GM19099 (cell line): Measurements from ENCODE around the gene NDRG2.

Experiments
- POLR2A ChIP-seq: IDR thresholded peaks from 3 replicates; pipeline ENCODE4 v1.6.1; 2011; ENCODE audit warnings: low read depth; ENCODE audit not compliant: insufficient read length; ENCODE audit errors: extremely low read depth

NDRG2 gene

GRCh38 chr14:21024585-21025370 lies at the start of gene NDRG2:
NDRG2 (minus strand) TSS chr14:21025061; CDS start chr14:21023315, 1,746 bp downstream.
- TF ChIP-seq POLR2A, result no peak

DNA sequence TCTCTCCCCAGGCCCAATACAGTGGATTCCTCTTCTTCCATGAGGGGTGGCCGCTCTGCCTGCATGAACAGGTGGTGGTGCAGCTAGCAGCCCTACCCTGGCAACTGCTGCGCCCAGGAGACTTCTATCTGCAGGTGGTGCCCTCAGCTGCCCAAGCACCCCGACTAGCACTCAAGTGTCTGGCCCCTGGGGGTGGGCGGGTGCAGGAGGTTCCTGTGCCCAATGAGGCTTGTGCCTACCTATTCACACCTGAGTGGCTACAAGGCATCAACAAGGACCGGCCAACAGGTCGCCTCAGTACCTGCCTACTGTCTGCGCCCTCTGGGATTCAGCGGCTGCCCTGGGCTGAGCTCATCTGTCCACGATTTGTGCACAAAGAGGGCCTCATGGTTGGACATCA lies 49.1 kb upstream of the NDRG2 start:
- no peak for TF ChIP-seq POLR2A

DNA sequence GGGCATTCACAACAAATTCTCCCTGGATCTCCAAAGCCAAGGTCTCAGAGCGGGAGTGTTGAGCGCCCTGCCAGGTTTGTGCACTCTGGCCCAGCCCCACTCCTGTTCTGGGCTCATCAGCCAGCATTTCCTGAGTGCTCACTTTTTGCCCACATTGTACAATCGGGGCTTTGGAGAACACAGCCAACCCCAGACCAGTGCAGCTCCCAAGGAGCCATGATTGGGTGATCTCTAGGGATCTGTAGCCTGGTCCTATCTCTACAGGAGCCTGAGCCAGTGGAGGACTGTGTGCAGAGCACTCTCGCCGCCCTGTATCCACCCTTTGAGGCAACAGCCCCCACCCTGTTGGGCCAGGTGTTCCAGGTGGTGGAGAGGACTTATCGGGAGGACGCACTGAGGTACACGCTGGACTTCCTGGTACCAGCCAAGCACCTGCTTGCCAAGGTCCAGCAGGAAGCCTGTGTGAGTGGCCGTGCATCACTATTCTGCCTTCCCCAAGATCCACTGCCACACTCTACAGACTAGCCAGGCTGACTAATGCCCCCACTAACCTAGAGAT lies 48.0 kb upstream of the NDRG2 start:
- TF ChIP-seq POLR2A, result no peak

DNA sequence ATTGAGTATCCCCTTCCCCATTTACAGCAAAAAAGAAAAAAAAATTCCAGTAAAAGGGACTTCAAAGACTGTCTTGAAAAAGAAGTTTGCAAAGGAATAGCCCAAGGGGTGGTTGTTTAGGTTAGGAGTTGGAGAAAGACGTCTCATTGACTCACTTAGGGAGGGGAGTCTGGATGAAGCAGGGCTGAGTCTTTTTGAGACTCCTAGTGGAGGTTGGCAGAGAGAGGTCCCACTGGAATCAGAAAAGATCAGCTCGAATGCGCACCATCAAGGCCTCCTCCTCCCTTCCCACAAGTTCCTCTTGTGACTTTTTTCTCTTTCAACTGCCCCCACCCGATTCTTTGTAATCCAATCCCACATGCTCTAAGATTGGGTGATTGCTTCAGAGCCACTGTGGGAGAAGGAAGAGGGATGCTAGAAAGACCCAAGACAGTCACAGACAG lies 47.2 kb upstream of the NDRG2 start:
- TF ChIP-seq POLR2A, result no peak

DNA sequence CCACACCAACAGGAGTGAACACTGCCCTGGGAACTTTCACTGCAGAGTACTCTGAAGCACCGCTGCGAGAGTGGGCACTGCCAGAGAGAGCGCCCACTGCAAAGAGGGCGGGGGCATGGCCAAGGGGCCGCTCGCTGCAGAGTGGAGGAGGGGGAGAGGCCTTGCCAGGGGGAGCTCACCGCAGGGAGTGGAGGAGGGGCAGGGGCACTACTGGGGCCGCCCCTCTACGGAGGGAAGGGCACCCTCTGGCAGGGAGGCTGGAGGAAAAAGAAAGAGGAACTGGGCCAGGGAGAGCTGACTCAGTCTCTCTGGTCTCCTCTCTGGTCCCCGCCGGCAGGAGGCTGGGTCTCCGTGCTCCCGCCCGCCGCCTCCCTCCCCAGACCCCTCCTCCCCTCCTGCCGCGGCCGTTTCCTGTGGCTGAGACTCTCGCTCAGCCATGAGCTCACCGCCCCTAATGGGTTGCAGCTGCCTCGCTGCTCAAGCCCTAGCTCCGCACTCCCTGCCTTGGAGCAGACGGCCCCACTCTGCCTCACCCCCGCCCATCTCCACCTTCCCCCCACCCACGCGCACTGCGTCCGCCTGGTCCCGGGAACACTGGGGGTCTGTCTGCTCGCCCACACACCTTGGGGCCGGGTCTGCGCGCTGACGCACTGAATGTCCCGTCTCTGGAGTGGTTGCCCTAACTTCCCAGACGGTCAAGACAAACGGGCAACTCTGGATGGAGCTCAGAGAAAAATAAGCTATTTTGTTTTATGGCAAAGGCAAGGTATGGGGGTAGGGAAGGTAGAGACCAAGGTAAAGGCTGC lies 46.6 kb upstream of the NDRG2 start:
- TF ChIP-seq POLR2A, result no peak

DNA sequence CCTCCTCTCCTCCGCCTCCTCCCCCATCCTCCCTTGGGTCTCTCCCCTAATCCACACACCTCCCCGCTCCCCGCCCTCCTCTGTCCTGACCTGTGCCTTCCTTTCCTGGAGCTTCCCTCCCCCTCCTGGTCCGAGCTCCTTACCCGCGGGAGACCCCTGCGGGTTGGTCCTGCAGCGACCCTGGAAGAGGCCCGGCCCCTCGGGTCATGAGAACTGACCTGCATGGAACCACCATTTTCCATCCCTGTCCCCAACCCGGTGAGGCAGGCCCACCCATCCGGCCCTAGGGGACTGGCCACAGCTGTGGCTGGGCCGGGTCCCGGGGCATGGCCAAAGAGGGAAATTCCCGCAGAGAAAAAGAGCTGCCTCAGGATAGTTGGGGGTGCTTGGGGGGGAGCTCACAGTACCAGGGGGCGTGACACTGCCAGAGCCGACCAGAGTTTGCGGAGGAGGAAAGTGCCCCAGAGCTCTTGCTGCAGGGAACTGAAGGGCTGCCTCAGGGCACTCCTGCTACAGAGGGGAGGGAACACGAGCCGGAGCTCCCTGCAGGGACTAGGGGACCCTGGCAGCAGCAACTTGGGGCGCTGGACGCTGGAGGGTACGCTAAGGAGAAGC lies 45.9 kb upstream of the NDRG2 start:
- TF ChIP-seq POLR2A, result no peak

DNA sequence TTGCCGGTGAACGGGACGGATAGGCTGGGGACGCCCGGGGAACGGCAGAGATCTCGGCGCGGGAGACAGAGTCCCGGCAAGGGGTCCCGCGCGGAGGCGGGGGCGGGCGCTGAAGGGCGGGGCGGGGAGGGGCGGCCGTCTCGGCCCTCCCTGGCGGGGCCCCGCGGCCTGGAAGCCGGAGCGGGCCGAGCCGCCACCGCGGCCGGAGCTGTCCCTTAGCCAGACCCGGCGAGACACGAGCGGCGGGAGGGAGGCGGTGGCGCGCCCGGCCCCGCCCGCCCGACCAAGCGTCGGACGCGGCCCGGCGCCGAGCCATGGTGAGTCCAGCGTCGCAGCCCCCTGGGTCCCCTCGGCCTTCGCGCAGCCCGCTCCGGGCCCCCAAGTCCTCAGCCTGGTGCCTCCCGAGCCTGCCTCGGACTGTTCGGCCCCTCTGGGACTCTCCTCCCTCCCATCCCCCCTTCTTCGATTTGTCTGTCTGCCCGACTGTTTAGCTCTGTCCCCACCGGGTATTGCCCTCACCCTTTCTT lies 45.3 kb upstream of the NDRG2 start, which contains the start of gene ARHGEF40:
Gene ARHGEF40 (plus strand): TSS at position 222 of the 527 bp plus-strand sequence. CDS start 93 bp downstream, at position 315.
- no peak for TF ChIP-seq POLR2A

DNA sequence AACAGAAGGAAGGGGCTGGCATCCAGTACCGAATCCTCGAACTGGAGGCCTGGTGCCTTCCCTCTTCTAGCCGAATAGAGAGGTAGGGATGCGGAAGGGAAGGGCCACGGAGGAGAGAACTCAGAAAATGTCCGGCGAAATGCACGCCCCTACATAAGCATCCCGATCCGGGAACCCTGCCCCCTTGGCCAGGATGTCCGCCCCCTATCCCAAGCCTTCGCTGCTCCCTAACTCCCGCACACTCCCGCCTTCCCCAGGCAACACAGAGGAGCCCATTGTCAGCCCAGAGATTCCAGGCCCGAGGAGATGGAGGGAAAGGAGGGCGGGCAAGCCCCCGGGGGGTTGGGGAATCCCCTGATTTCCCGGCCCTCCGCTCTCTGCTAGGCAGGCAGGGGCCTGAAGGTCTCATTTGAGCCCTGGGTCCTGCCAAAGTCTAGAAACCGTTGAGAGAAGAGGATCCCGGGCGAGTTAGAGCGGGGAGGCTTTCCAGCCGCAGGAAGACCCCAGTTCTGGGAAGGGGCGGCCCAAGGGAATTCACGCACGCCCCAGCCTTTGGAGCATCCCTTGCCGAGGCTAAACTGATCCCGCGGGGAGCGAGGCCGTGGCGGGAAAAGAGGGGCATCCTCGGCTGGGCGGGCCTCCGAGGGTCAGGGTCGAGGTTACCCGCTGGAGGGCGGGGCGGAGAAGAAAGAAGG lies 44.7 kb upstream of the NDRG2 start:
- TF ChIP-seq POLR2A, result no peak

- TF ChIP-seq POLR2A, result no peak
Measured at GRCh38 chr14:21068521-21069387, 43.9 kb upstream of the NDRG2 start.

DNA sequence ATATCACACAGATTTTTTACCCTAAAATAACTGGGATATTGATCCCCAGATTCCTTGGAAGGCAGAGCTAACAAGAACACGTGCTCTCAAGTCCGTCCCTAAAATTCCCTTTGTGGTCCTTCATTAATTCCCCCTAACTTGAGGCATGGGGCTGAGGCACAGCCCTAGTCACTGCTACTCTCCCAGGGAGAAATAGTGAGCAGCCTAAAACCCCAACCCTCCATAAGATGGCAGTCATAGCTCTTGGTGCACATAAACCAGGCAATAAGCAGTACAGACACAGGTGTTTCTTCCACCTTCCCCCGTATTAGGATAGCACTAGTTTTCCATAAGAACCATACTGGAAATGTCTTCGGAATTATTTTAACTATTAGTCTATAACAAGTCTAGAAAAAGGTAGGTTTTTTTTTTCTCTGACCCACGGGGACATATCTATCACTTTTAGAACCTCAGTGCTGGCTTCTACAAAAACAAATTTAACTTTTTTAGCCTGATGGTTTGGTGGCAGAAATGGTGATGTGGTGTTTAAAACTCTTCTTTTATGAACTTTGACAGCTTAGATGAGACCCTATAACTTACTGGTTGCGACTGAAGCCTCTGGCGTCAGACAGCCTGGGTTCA lies 42.1 kb upstream of the NDRG2 start:
- no peak for TF ChIP-seq POLR2A

DNA sequence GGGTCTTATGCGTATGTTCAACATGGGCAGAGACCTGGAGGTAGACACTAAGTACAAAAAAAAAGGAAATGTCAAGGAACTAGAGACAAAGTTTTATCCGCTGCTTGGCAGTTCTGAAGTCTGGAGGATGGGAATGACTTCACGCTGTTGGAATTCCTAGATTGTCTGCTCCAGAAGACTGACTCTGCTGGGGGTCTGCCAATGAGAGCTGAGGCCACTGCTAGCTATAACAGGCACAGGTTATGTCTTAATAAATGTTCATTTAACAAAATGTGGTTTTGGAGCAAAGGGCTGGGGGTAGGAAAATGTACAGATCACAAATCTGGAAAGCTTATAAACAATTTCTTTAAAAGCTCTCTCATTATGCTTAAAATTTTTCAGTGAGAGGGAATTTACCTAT lies 38.6 kb upstream of the NDRG2 start:
- TF ChIP-seq POLR2A, result no peak

DNA sequence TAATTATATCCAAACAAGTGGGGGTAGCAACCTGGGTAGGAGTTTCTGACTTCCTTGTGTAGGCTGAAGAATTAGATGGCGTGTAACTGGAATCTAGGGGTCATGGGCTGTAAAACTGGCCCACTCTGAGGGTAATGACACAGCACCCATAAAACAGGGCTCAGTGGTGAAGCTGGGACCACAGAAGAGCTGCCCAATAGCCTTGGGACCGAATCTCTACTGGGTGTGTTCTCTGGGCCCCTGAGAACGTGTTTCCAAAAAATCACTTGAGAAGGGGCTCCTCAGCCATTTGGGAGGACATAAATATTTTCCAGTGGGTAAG lies 36.4 kb upstream of the NDRG2 start:
- TF ChIP-seq POLR2A, result no peak
